Kidney tubule cell (primary cell): ENCODE results near the gene ADAMTS19.
"Not testable (repeated sequence)": the region's sequence is repeated elsewhere in the genome, so short reads cannot be mapped to it uniquely, and the experiment has no call there.

ENCODE experiments used
- DNase-seq: peaks from one replicate; pipeline ENCODE4 v3.0.0-alpha.2; 2018; ENCODE audit warnings: low spot score

ADAMTS19 gene

DNA sequence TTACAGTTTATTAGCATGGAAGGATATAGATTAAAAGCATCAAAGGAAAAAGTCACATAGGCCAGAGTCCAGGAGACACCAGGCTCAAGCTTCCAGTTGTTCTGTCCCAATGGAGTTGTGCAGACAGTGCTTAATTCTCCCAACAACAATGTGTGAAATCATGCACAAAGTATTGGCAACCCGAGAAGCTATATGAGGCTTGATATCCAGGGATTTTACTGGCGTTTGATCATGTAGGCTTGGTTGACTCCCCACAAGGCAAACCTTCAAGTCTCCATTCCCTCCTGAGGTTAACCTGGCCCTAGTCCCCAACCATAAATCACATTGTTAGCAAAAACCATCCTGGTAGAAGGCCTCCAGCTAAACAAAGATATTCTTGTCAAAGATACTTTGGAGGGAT is 141.5 kb downstream of the ADAMTS19 start:
- no peak for DNase-seq

DNA sequence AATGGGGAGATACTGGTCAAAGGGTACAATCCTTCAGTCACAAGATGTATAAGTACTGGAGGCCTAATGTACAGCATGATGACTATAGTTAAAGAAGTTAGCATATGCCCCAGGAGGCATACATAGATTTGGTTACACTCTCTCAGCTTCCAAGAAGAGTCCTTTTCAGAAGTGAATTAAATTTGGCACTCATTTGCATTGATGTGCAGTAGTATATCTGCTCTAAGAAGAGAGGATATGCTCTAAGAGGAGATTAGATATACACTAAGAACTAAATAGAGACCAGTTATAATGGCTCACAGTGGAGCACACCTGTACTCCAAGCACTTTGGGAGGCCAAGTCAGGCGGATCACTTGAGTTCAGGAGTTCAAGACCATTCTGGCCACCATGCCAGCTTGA is 148.3 kb downstream of the ADAMTS19 start:
- no peak for DNase-seq

DNA sequence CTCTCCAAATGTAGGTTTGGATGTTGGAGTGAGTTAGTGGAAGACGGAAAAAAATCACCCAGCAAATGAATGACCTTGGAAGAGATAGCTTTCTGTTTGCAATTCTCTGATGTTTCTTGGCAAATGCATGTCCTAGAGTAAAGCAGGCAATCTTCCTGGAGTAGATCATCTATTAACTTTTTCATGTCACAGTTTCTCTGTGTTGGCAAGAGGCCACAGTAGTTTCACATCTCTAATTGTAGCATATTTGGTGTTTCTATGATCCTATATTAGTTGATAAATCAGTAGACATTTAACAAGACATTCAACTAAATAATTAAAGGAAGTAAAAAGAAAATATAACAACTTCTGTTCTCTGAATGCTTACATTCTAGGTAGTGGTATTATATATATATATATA is 149.6 kb downstream of the ADAMTS19 start:
- no peak for DNase-seq

DNA sequence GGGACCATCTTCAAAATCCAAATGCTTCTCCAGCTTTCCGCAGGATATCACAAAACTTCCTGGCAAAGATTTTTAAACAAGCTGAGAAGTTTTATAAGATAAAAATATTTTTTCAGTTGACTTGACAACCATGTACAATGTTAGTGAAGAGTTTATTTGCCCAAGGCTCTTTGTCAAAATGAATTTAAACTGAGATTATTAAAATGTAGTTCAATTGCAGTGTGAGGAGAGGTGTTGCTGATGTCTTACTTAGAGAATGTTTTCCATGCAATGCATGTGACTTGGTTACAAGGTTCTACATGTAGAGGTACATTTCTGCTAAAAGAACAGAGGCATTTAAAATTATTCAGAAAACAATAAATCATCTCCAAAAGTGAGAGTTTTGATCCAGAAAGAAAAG is 156.4 kb downstream of the ADAMTS19 start:
- no peak for DNase-seq

DNA sequence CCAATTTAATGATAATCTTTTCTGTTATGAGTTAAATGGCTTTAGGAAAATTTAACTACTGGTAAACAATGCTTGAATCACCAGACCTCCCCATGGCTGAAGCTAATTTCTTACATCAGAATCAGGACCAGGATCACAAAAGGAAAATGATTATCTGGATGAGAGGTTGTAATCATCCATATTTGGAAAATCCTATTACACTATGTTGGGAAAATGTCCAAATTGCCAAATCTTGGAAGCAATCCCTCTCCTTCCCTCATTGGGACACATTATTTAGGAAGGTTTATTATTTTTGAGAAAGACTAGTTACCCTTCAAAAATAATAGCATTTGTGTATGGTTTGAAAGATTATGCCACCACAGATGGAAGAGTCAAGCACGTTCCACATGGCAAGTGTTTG is 157.1 kb downstream of the ADAMTS19 start:
- DNase-seq: no peak

DNA sequence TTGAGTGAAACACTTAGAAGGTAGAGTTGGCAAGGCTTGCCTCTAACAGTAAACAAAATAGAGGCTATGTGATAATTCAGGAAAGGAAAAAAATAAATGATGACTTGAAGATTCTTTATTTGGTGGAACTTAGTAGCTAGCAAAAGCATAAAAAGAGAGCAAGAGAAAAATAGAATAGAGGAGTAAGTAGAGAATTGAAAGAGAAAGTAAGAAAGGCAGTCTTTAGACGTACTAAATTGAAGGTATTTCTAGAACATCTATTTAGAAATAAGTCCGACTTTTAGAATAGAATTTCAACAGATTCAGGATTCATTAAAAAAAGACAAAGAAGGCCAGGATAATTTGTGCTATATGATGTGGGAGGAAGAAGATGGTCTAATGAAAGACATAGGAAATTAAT is 159.7 kb downstream of the ADAMTS19 start:
- DNase-seq: no peak

DNA sequence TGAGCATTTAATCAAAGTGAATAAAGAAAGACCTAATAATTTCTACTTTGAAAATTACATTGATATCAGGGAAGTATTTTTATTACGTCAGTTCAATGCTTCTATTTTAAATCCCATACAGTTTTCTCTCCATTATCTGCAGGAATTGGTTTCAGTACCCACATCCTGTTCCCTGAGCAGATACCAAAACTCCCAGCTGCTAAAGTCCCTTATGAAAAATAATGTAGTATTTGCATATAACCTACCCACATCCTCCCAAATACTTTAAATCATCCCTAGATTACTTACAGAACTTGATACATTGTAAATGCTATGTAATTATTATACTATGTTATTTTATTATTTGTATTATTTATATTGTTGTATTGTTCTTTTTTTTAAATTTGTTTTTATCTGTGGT is 162.4 kb downstream of the ADAMTS19 start:
- no peak for DNase-seq

DNA sequence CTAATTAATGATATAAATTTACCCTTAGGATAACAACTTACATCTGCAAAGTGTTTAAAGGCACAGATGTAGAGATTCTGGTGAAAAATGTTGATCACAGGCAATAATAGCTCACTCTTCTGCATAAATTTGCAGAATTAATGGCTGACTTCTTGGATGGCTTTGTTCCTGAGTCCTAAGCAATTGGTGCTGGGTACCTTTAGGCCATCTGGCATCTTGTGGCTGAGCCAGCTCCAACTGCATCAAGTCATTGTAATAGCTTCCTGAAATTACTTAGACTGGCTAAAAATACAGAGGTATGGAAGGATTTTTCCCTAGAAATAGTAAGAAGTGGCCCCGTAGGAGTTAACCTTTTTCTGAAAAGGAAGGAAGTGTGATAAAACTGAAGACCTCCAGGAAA is 169.5 kb downstream of the ADAMTS19 start:
- DNase-seq: no peak

DNA sequence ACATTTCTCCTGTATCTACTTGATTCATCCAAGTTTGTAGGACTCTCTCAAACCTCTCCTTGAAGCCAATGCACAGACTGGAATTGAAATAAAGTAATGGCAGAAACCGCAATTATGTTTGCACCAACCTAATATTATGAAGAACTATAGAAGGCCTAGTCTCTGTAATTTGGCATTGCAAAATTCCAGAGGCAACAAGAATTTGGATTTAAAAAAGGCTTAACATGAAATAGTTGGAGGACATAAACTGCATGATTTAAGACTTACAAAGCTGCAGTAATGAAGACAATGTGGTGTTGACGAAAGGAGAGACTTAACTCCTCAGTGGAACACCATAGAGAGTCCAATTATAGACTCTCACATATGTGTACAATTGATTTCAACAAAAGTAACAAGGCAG is 170.0 kb downstream of the ADAMTS19 start:
- DNase-seq: no peak

DNA sequence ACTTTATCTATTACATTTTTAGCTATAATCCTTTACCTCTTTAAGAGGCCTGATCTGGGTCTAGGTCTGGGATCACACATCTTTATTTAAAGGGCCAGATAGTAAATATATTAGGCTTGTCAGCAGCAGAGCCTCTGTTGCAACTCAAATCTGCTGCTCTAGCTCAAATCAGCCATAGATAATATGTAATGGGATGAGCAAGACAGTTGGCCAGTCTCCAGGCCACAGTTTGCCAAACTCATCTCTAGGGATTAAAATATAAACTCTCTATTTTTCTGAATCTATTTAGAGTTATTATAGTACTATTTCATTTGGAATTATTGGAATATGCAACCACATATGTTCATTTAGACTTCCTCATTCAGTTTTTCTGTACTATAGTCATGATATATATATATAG is 171.9 kb downstream of the ADAMTS19 start:
- DNase-seq: peak; percentile 31

DNA sequence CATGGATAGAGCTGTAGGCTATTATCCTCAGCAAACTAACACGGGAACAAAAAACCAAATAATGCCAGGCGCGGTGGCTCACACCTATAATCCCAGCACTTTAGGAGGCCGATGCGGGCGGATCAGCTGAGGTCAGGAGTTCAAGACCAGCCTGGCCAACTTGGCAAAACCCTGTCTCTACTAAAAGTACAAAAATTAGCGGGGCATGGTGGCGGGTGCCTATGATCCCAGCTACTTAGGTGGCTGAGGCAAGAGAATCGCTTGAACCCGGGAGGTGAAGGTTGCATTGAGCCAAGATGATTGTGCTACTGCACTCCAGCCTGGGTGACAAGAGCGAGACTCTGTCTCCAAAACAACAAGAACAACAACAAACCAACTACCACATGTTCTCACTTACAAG is 177.4 kb downstream of the ADAMTS19 start:
- DNase-seq: not testable (repeated sequence)

DNA sequence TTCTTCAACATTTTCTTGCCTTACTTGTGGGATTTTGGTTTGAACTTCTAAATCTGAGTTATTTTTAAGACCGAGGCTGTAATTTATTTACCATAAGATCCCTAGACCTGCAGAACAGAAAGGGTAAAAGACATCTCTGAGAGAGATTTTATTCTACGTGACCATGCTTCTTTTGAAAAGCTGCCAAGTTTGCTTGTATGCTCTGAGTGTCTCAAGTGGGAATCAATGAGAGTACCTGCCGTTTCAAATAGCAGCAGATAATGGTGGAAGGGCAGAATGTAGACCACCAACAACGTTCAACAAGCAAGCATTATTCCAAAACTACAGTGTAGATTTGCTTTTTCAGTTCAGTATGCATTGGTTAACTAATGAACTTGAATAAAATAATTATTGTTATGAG is 179.2 kb downstream of the ADAMTS19 start:
- DNase-seq: no peak

DNA sequence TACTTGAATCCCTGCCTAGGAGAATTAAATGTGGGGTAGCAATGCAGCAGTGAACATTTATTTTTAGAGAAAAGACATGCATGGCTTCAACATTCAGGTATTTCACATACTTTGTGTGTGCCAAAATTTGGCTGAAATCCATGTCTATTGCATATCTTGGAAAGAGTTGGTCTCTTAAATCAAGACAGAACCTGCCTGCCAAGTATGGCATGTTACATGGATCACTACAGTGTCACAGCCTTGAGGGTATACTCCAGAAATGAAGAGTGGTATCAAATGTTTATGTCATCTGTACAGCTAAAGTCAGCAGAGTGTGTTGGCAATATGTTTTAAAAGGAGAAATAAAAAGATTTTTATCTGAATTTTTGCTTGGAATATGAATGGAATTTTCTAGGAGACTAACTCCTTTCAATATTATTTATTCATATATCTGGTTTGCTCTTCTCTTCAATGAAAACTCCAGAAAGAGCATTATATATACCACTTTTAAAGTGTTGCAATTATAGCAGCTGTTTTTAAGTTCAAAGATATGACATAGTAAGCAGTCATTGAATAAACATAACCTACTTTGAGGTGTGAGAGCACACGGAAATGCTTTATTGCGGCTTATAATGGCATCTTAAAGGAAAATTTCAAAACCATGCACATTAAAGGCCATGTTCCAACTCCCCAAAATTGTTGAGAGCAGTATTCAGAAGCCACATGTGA is 192.4 kb downstream of the ADAMTS19 start:
- DNase-seq: no peak

DNA sequence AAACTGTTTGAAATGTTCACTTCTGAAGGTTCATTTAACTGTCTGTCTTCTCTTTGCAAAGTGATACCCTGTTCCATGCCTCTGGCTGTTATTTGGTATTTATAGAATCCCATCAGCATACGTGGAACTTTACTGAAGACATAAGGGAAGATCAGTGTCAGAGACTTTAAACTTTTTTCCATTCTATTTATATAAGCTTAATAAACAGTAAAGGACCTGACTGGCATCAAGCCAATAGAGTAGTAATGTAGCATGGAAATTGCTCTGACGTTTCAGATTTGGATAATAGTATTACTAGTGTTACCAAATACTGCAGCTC is 192.9 kb downstream of the ADAMTS19 start:
- DNase-seq: no peak

DNA sequence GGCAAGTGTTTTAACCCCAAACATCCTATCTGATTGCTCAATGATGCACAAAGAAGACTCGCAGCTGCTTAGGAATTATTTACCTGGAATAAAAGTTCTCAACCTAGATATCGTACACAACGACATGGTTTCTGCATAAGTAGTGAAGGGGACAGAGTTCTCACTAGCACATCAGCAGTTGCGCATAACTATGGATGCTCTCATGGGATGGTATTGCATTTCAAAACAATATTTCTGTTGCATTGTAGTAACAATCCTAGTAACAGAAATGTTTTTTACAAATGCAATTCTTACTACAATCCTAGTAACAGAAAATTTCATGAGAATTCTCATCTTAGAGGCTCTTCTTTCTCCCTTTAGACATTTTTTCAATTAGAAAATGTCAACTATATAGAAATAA is 193.3 kb downstream of the ADAMTS19 start:
- no peak for DNase-seq

DNA sequence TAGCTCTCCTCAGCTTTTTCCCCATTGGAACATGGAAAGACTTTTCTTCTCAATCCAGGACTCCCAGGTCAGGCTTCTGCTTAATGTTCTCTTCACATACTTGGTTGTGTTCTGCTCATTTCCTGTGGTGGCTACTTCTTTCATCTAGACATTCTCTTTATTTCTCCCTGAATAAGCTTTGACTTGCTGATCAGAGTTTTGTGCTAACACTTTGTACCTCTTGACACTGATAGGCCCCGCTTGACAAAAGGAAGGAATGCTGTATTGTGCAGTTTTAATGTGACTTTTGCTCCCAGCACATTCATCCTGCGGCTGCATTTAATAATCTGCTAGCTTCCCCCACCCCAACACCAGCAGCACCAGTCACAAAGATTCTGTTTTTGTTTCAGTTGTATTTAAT is 196.9 kb downstream of the ADAMTS19 start:
- no peak for DNase-seq

DNA sequence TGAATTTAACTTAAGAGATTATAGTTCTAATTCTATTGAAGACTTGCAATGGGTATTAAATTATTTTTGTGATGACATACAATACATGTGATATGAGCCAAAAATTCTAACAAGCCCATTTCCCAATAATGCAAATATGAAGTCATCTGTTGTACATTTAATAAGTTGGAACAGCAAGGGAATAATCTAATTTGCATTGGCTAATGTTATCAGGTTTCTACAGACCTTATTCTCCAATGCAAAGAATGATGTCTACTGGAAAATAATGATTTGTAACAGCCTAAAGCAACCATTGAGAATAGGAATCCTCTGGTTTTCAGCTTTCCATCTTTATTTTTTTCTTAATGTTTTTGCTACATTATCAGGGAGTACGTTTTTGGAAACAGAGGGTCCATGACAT is 198.7 kb downstream of the ADAMTS19 start:
- no peak for DNase-seq

DNA sequence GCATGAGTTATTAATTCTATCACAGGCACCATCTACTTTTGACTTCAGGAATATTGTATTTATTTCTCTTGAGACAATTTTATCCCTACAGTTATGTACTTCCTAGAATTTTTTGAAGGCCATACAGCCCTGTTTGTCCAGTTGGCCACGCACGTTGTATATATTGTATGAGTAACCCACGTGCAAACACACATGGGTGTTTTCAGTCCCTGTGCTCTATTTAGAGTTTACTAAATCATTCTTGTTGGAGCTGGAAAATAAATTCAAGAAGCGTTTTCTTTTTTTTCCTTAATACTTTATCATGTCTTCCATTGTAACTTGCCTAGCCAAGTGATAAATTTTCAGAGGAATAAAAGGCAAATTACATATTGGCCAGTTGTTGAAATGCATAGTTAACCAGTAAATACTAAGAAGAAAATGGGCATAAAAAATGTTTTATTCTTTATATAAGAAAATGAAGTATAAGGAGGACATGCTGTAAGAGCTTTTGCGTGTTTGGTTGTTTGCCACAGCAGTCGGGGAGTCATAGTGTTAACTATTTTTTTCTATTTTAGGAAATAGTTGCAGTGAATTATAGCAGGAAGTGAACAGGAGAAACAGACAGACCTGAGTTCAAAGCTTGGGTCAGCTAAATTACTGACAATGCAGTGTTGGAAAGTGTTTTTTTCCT is 201.4 kb downstream of the ADAMTS19 start:
- DNase-seq: no peak

DNA sequence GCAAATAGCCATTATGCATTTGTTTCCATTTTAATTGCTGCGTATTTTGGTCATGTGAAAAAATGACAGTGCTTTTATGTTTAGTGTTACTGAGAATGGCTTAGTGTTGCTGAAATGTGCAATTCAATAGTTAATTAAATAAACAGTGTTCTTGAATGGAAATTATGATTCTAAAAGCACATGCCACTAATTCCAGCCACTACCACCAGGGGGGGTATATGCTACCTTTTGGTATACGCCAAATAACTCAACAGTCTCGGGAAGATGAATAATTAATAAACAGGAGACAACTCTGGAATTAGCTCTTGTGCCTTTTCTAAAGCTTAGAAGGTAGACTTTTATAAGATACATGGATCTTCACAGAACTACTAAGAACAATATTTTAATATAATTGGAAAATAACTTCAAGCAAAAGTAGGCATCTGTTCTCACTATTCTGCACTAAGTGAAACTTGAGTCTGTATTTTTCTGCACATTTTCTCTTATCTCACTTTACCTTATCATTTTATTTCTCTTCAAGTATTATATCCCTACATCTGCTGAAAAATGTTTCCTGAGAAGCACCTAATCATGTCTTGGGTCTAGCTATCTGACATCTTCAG is 204.3 kb downstream of the ADAMTS19 start:
- DNase-seq: peak; percentile 58

DNA sequence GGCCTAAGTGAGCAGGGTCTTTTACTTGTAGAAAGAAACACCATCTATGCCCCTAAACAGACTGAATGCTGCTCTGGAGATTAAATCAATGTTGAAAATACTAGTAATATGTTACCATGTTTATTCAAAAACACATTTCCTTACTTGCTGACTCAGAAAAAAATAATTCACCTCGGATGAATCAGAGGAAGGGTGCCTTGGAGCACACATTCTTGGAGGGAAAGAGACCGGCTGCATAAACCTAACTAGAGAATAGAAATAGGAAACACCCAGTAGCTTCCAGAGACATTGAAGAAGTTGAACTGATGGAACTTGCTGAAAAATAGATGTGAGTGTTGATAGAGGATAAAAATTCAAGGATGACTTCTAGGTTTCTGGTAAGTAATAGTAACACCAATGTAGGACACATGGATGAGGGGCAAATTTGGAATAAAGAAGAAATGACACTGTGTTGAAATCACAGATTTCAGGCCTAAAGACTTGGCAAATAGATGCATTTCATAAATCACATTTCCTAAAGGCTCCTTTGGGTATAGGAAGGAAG is 210.9 kb downstream of the ADAMTS19 start:
- peak; percentile 77 for DNase-seq

DNA sequence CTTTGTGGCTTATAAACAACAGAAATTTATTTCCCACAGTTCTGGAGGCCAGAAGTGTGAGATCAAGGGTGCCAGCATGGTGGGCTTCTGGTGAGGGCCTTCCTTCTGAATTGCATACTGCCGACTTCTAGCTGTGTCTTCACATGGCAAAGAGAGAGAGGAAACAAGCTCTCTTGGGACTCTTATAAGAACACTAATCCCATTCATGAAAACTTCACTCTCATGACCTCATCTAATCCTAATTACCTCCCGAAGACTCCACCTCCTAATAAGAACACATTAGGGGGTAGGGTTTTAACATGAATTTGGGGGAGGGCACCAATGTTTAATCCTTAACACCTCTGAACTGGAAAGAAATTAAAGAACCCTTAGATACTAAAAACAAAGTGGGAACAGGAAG is 211.9 kb downstream of the ADAMTS19 start:
- no peak for DNase-seq

DNA sequence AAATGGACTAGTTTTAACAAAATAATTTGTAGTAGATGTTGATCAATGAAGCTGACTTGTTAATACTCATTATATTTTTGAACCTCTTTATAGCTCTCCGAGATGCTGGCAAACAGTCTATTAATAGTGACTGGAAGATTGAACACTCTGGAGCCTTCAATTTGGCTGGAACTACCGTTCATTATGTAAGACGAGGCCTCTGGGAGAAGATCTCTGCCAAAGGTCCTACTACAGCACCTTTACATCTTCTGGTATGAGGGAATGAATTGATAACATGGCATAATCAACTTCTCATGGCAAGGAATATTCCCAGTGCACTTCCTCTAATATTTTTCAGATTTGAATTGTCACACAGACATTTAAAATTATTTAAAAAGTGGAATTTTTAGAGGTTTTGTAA is 219.6 kb downstream of the ADAMTS19 start:
- DNase-seq: no peak

DNA sequence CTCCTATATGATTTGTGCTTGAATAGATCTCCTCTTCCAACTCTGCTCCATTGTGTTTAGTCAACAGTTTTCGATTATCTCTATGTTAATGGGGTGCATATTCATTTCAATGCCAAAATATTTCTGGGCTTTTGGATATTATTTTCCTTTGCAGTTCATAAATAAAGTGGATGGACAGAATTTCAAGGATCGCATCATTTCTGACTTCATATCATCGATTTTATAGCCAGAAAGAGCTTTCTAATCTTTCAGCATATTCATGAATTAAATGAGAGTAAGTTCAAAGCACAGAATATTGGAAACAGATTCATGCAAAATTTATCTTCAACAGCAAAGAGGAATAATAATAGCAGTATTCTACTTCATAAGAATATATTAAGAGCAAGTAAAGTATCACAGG is 227.8 kb downstream of the ADAMTS19 start:
- no peak for DNase-seq

DNA sequence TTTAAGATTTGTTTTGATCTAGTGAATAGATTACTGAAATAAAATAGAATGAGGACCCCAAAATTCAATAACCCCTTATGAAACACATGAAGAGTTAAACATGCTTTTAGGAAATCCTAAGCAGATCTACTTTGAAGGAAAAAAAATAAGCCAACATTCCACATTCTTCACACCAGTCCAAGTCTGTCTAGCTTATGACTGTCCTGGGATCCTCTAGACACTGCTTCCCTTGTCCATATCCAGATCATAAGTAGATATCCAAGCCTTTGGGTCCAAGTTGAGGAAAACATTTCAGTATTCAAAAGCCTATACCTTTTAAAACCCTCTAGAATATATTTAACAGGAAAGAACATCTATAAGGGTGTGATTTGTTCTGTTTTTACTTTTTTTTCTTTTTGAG is 228.9 kb downstream of the ADAMTS19 start:
- DNase-seq: no peak
